DMS114 treated with DMSO at 0.1 percent for 48 hours (cell line): ENCODE data around the gene SHROOM2.
"Not testable (repeated sequence)": the region's sequence is repeated elsewhere in the genome, so short reads cannot be mapped to it uniquely, and the experiment has no call there.

Experiments
- DNase-seq: peaks from one replicate; lab custom pipeline; 2025; ENCODE audit not compliant: unreplicated experiment; lab: John Stamatoyannopoulos, UW

The SHROOM2 gene

GRCh38 chrX:9785254-9785943 is 830 bp upstream of the SHROOM2 start:
- DNase-seq, result no peak

GRCh38 chrX:9786798-9787635 is 788 bp downstream of the SHROOM2 start:
- no peak for DNase-seq

GRCh38 chrX:9788911-9789310 is 2.7 kb downstream of the SHROOM2 start:
- DNase-seq, result no peak

GRCh38 chrX:9789555-9789954 is 3.3 kb downstream of the SHROOM2 start:
- no peak for DNase-seq

GRCh38 chrX:9790866-9791265 is 4.6 kb downstream of the SHROOM2 start:
- no peak for DNase-seq

GRCh38 chrX:9794495-9794894 is 8.3 kb downstream of the SHROOM2 start:
- DNase-seq, result no peak

GRCh38 chrX:9797384-9798360 is 11.4 kb downstream of the SHROOM2 start:
- no peak for DNase-seq

- no peak for DNase-seq
Observed at GRCh38 chrX:9802737-9803136, 16.5 kb downstream of the SHROOM2 start.

- no peak for DNase-seq
Observed at GRCh38 chrX:9804444-9804843, 18.2 kb downstream of the SHROOM2 start.

- DNase-seq, result no peak
Observed at GRCh38 chrX:9805956-9806355, 19.7 kb downstream of the SHROOM2 start.

GRCh38 chrX:9807355-9808182 is 21.3 kb downstream of the SHROOM2 start:
- no peak for DNase-seq

- DNase-seq, result not testable (repeated sequence)
Observed at GRCh38 chrX:9809876-9810275, 23.6 kb downstream of the SHROOM2 start.

- DNase-seq, result not testable (repeated sequence)
Observed at GRCh38 chrX:9811086-9811485, 24.9 kb downstream of the SHROOM2 start.

GRCh38 chrX:9816084-9816700 is 30.0 kb downstream of the SHROOM2 start:
- no peak for DNase-seq

- no peak for DNase-seq
Observed at GRCh38 chrX:9821572-9821971, 35.3 kb downstream of the SHROOM2 start.

GRCh38 chrX:9824554-9824953 is 38.3 kb downstream of the SHROOM2 start:
- DNase-seq, result no peak

- DNase-seq, result no peak
Observed at GRCh38 chrX:9825129-9825790, 39.0 kb downstream of the SHROOM2 start.

GRCh38 chrX:9825966-9826365 is 39.7 kb downstream of the SHROOM2 start:
- DNase-seq, result no peak
